Heart left ventricle (tissue), 16 donors: ENCODE results near the gene LONRF3. TPM values are rescaled to one million over a fixed set of nuclear protein-coding genes. Genes with fewer than 3 reads are reported as not detected.

Experiments
- ATAC-seq, 4 donors: fragments of 200-7000 bp; cut with Tn5 transposase; one replicate each; pipeline ENCODE4 v1.9.1; 2020 to 2022; ENCODE audit warnings: moderate library complexity in 4 of 4, mild to moderate bottlenecking in 3 of 4, moderate number of reproducible peaks in 1 of 4
- DNase-seq, 5 donors: peaks; one replicate each; pipeline ENCODE4 v3.0.0-alpha.2; 2020
- H3K27ac ChIP-seq, 12 donors: fragments of 200-600 bp; sonication (generic) in 4 of 12; one replicate each; pipeline versions ENCODE4 v1.5.0 to v1.8.0; 2016 to 2022; ENCODE audit warnings: mild to moderate bottlenecking in 2 of 12
- H3K27me3 ChIP-seq, 9 donors: fragments of 200-600 bp; sonication (generic) in 2 of 9; one replicate each; pipeline versions ENCODE4 v1.5.1 to v1.8.0; 2016 to 2022; ENCODE audit warnings: mild to moderate bottlenecking in 3 of 9
- H3K36me3 ChIP-seq, 9 donors: fragments of 200-600 bp; sonication (generic) in 2 of 9; one replicate each; pipeline versions ENCODE4 v1.5.0 to v1.8.0; 2018 to 2022; ENCODE audit warnings: mild to moderate bottlenecking in 2 of 9
- H3K4me1 ChIP-seq, 12 donors: fragments of 200-600 bp; sonication (generic) in 4 of 12; one replicate each; pipeline versions ENCODE4 v1.5.0 to v1.8.0; 2016 to 2022; ENCODE audit warnings: mild to moderate bottlenecking in 3 of 12
- H3K4me3 ChIP-seq, 12 donors: fragments of 200-600 bp; sonication (generic) in 4 of 12; one replicate each; pipeline versions ENCODE4 v1.5.0 to v1.8.0; 2017 to 2022; ENCODE audit warnings: mild to moderate bottlenecking in 9 of 12, moderate library complexity in 4 of 12
- H3K9me3 ChIP-seq, 12 donors: fragments of 200-600 bp; sonication (generic) in 4 of 12; one replicate each; pipeline versions ENCODE4 v1.5.0 to v1.8.0; 2016 to 2022; ENCODE audit warnings: mild to moderate bottlenecking in 1 of 12
- CTCF ChIP-seq, 12 donors: fragments of 200-600 bp; sonication (generic) in 4 of 12; IDR thresholded peaks; one replicate each; pipeline versions ENCODE4 v1.5.0 to v1.8.0; 2018 to 2022; ENCODE audit warnings: antibody characterized with exemption in 12 of 12, mild to moderate bottlenecking in 5 of 12
- POLR2A ChIP-seq, 2 donors: fragments of 450-650 bp; IDR thresholded peaks; one replicate each; pipeline ENCODE4 v1.6.1; 2017; ENCODE audit warnings: antibody characterized with exemption in 2 of 2, mild to moderate bottlenecking in 2 of 2, moderate library complexity in 2 of 2
- WGBS, 4 donors: extraction: QIAGEN DNeasy Blood & Tissue Kit in 2 of 4; methylation state at CpG; one replicate each; pipeline versions ENCODE4 v1.1.5 to v1.1.7; 2013 to 2018; 5-methylcytosine and 5-hydroxymethylcytosine counted together
- intact Hi-C, 10 donors: fragments of 100-400 bp; cut with DNase I; formaldehyde crosslinking; loops; one replicate each; pipeline versions ENCODE4 v1.11.1 to v1.14.2; 2022
- polyA plus RNA-seq, 2 donors: library from polyadenylated mRNA; stranded (reverse); fragments of 200-250 nt; gene quantifications; one replicate each; pipeline ENCODE4 v1.2.3, GENCODE V29; 2013
- total RNA-seq, 9 donors: library from RNA; depleted of rRNA in 2 of 9; stranded (reverse); fragments of >200 nt in 2 of 9; fragmentation: NEBNext Ultra II Directional in 3 of 9; extraction: Animal tissue kit (Norgen Biotek cat#: 25700) in 3 of 9; gene quantifications; one replicate each; pipeline versions ENCODE4 v1.1.0 to v1.2.4, GENCODE V29; 2016 to 2023
- donor health status: ischemic (EF 13 %, LVEDD 7.1; RV severe dilation, severe dysfunction).
- donor health status: healthy with polysubstance abuse.
- donor health status: DM: no; HTN: yes; CAD: no.
- donor health status: DM: no; HTN: no; CAD: no.
- donor health status: ischemic (EF 25% LVEDD 6.9; RV normal size, moderate dysfunction).
- donor health status: ischemic (EF 25% LVEDD 5.7; RV mildly dilated, moderate dysfunction).
- donor health status: healthy.
- donor health status: DM: yes; HTN: yes; CAD: no.
- donor health status: ischemic (EF 35%, LVEDD 5.7; RV mildly dilated, moderate dysfunction).
- donor health status: nonischemic (EF 11% LVEDD 7.7; RV severe dilation, severe dysfunction).
- donor health status: DM: yes; HTN: yes; CAD: no.
- donor health status: PGD.
- donor health status: ischemic (EF 29% LVEDD 5.4; RV normal size, mild dysfunction).
- donor health status: nonischemic (EF 23%, LVEDD 6.1; RV moderate dilation, normal function).

The LONRF3 gene
- total and polyA plus RNA-seq, 11 donors: 0.50 to 8.3 (median 1.9) TPM

GRCh38 chrX:118943102-118943501 is 31.3 kb upstream of the LONRF3 start:
- intact Hi-C loops: no loop called here
- no peak overlapping the region for H3K4me3 ChIP-seq
- no peak for DNase-seq
- H3K9me3 ChIP-seq: no peaks in the 10 kb centered on the region
- no peaks in the 10 kb centered on the region for H3K27me3 ChIP-seq
- no peaks in the 10 kb centered on the region for H3K4me1 ChIP-seq
- no peak for TF ChIP-seq POLR2A (IDR thresholded peaks at IDR 0.05)
- no peak for TF ChIP-seq CTCF (IDR thresholded peaks at IDR 0.05)
- no peak overlapping the region for H3K27ac ChIP-seq
- 35 to 44% (median 42%) methylated on average over 2 of the region's 2 CpGs for WGBS, 4 donors
- no peak for ATAC-seq
- no peaks in the 10 kb centered on the region for H3K36me3 ChIP-seq

- H3K27ac ChIP-seq: no peak overlapping the region
- no peaks in the 10 kb centered on the region for H3K4me1 ChIP-seq
- no peaks in the 10 kb centered on the region for H3K9me3 ChIP-seq
- H3K27me3 ChIP-seq: no peaks in the 10 kb centered on the region
- no peak overlapping the region for H3K4me3 ChIP-seq
- ATAC-seq (no peak), DNase-seq (no peak)
- no peaks in the 10 kb centered on the region for H3K36me3 ChIP-seq
- intact Hi-C loops: no loop called here
- TF ChIP-seq CTCF (IDR thresholded peaks at IDR 0.05) (no peak), POLR2A (IDR thresholded peaks at IDR 0.05) (no peak)
- WGBS, 4 donors: 67 to 91% (median 83%) methylated on average over 2 of the region's 2 CpGs
These were observed 28.5 kb upstream of the LONRF3 start for GRCh38 chrX:118945921-118946320.

- no peaks in the 10 kb centered on the region for H3K27me3 ChIP-seq
- no peaks in the 10 kb centered on the region for H3K9me3 ChIP-seq
- no peaks in the 10 kb centered on the region for H3K4me1 ChIP-seq
- no peaks in the 10 kb centered on the region for H3K36me3 ChIP-seq
- intact Hi-C loops: no loop called here
- no peak for ATAC-seq
- TF ChIP-seq CTCF (IDR thresholded peaks at IDR 0.05) (no peak), POLR2A (IDR thresholded peaks at IDR 0.05) (no peak)
- no peak for DNase-seq
- H3K27ac ChIP-seq: no peak overlapping the region
- 55 to 78% (median 75%) methylated on average over 1 of the region's 1 CpG for WGBS, 4 donors
- H3K4me3 ChIP-seq: no peak overlapping the region
These were observed 26.1 kb upstream of the LONRF3 start for GRCh38 chrX:118948270-118948669.

DNA sequence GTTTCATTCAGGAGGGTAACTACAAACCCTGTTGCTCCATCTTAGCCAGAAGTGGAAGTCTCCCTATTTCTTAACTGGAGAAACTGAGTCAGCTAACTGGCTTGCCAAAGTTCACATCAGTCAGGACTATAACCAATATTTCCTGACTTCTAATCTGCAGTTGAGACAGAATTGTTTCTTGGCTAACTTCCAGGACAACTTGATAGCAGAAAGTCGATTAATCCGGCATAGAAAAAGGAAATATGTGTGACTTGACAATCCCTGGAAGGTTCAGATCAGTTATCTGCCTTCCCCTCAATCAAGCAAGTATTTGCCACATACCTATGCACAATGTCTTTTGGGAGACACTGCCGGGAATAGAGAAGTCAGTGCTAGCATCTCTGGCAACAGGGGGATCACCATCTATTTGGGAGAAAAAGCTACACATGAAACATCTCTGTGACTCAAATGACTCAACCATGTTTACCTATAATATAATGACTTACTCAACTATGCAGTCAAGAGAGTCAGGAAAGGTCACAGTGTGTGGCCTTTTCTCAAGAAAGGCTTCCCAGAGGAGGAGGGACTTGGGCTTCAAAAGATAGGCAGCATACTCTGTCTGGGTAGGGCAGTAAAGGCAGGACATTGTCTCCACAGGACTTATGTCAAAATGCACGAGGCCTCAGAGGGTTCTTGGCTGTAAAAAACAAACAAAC is 12.4 kb upstream of the LONRF3 start:
- ATAC-seq: no peak
- peaks cover 0 to 5% (median 0%) of the 10 kb centered on the region in 9 donors for H3K27me3 ChIP-seq
- WGBS, 4 donors: 41 to 61% (median 45%) methylated on average over 4 of the region's 4 CpGs
- intact Hi-C loops: no loop called here
- H3K27ac ChIP-seq: no peak overlapping the region
- no peaks in the 10 kb centered on the region for H3K36me3 ChIP-seq
- H3K9me3 ChIP-seq: no peaks in the 10 kb centered on the region
- H3K4me1 ChIP-seq: no peaks in the 10 kb centered on the region
- TF ChIP-seq CTCF (IDR thresholded peaks at IDR 0.05) (no peak), POLR2A (IDR thresholded peaks at IDR 0.05) (no peak)
- H3K4me3 ChIP-seq: no peak overlapping the region
- no peak for DNase-seq
